Measurements from ENCODE around the gene CEP76.

CEP76 gene, protein sequence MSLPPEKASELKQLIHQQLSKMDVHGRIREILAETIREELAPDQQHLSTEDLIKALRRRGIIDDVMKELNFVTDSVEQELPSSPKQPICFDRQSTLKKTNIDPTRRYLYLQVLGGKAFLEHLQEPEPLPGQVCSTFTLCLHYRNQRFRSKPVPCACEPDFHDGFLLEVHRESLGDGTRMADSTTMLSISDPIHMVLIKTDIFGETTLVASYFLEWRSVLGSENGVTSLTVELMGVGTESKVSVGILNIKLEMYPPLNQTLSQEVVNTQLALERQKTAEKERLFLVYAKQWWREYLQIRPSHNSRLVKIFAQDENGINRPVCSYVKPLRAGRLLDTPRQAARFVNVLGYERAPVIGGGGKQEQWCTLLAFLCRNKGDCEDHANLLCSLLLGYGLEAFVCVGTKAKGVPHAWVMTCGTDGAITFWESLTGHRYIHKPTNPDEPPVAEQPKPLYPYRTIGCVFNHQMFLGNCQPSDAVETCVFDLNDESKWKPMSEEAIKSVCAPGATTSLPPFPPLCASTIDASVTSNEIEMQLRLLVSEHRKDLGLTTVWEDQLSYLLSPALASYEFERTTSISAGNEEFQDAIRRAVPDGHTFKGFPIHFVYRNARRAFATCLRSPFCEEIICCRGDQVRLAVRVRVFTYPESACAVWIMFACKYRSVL

DNA sequence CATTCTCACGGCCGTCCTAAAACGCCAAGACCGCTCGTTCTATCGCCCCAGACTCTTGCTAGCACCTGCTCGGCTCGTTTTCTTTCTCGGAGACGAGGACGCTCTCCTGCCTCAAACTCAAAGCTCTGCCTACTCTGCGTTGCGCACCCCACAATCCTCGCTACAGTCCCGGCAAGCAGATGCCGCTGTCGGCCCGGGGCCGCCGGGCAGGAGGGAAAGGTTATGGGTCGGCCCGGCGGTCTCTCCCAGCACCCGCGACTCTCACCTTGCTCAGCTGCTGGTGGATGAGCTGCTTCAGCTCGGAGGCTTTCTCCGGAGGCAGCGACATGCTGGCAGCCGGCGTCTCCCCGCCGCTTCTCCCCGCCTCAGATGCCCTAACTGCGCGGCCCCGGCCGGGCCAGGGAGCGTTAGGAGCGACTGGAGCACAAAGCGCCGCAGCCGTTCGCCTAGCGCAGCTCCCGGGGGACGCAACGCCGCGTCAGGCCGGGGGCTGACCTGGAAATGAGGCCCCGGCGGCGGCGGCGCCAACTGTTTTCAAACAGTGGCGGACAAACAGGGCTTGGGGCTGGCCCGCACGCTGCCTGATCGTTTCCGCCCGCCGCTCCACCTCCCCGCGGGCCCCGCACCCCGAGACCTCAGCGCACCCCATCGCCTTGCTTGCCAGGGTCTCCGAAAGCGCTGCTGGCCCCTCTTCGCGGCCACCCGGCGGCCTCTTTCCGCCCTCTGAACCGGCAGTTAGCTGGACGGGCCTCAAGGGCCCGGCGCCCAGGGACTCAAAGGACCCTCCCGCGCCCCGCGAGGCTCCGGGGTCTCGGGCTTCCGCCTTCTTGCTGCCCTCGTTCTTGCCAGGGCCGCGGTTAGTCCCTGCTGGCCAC is at the start of gene CEP76, which contains the start of gene PSMG2:
CEP76 (minus strand) TSS at position 503 of the 875 bp plus-strand sequence; CDS start at position 328, 175 bp downstream.
PSMG2 (plus strand) TSS at position 822 of the 875 bp plus-strand sequence. CDS start 66 bp downstream, outside the sequence.
- DNase-seq, result peak; percentile 70

DNA sequence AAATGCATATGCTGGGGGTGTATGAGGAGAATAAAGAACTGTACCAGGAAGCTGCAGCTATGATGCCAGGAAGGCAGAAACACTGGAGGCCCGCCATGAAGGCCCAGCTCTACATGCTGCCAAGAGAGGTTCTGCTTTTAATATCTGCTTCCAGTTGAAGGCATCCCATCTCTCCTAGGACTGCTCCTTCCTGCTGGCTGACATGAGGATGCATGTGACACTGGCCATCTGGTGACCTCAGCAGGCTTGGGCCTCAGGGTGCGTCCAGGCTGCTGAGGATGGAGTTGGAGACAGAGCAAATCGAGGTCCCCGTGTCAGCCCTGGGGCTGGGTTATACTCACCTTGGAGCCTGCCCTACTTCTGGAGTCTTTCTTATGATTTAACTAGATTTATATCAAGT is 49.4 kb upstream of the CEP76 start:
- DNase-seq, result no peak

- DNase-seq, result no peak
Measured at GRCh38 chr18:12751503-12751884, 49.0 kb upstream of the CEP76 start.

DNA sequence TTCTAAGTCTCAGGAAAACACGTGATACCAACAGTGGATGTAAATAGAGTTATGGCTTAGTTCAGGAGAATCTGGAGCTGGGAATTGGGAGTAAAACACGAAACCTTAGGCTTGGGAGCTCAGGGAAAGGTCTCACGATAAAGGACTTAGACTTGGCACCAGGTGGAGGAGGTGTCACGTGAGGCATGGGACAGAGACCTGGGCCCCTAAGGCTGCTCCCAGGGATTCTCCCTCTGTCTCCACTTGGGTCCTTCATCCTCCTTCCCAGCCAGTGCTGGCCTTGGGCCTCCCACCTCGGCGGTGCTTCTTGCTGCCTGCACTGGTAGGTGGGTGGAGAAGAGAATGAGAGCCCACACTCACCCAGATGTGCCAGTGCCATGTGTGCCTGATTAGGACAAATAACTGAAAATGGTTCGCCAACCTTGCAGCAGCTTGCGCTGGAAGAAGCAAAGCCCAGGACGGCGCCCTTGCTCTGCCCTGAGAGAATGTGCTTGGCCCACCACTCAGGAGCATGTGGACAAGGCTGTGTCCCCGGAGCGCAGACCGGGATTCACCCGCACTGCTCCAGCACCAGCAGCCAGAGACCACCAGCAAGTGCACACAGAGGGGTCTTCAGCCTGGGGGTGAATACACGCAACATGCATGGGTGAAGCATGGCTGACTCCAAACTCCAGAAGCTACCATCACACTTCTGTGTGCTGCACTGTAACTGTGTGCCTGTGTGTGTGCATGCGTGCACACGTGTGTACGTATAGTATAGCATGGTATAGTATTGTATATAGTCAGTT is 48.4 kb upstream of the CEP76 start:
- no peak for DNase-seq

GRCh38 chr18:12750076-12750714 is 47.7 kb upstream of the CEP76 start:
- no peak for DNase-seq

- no peak for DNase-seq
Measured at GRCh38 chr18:12749121-12749520, 46.6 kb upstream of the CEP76 start.

GRCh38 chr18:12748671-12749070 is 46.1 kb upstream of the CEP76 start:
- no peak for DNase-seq

- no peak for DNase-seq
Measured at GRCh38 chr18:12747530-12748315, 45.2 kb upstream of the CEP76 start.

DNA sequence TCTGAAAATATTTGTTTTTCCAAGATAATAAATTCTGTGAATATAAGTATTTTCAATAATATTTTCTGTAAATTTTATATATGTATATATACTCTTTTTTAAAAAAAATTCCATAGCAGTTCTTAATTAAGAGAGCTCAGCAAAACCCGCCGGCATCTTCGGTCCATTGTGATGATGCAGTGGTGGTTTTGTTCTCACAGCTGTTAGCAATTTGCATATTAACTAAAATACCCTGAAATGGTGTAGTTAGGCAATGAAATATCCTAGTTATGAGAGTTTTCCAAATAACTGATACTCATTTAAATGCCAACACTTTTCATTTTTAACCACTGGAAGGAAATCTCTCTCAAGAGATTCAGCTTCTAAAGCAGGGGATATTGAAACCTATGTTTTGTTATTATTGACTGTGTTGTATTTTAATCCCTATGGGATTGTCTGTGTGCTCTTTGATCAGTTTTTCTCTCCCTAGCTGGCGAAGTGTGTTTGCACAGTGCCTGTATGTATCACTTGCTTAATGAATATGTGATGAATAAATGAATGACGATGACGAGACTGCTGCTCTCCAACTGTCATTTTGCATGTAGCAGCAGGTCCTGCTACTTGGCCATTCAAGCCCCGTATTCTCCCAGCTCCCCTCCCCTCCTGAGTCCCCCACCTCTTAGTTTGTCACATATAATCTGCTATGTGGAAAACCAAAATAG is 42.7 kb upstream of the CEP76 start:
- no peak for DNase-seq

GRCh38 chr18:12744103-12744502 is 41.6 kb upstream of the CEP76 start:
- no peak for DNase-seq

- no peak for DNase-seq
Measured at GRCh38 chr18:12742453-12742852, 39.9 kb upstream of the CEP76 start.

DNA sequence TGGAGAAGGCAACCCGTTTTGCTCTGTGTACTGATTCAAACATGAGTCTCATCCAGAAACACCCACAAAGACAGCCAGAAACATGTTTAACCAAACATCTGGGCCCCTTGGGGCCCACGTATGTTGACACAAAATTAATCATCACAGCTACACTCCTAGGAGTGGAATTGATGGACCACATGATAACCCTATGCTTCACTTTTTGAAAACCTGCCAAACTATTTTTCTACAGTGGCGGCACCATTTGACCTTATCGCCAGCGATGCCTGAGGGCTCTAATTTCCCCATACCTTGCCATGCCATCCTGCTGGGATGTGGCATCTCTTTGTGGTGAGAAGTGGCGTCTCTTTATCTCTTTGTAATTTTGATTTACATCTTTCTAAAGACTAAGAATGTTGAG is 38.8 kb upstream of the CEP76 start:
- no peak for DNase-seq

GRCh38 chr18:12737243-12737902 is 34.9 kb upstream of the CEP76 start:
- DNase-seq, result no peak

GRCh38 chr18:12726774-12727550 is 24.4 kb upstream of the CEP76 start:
- no peak for DNase-seq

DNA sequence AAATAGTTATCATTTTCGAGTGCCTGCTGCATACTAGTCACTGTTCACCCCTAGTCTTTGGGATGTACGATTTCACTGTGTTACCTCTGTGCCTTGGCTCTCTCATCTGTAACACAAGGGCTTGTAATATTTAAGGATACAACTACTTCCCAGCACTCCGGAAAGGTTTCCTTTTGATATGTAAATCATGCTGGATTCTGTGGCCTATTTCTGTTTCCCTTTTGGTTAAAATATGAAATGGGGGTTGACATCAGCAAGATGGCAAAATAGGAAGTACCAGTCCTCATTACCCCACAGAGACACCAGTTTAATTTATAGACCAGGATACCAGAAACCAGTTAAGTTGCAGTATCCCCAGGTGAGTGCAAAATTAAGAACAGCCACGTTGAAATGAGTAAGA is 23.8 kb upstream of the CEP76 start:
- DNase-seq, result no peak

DNA sequence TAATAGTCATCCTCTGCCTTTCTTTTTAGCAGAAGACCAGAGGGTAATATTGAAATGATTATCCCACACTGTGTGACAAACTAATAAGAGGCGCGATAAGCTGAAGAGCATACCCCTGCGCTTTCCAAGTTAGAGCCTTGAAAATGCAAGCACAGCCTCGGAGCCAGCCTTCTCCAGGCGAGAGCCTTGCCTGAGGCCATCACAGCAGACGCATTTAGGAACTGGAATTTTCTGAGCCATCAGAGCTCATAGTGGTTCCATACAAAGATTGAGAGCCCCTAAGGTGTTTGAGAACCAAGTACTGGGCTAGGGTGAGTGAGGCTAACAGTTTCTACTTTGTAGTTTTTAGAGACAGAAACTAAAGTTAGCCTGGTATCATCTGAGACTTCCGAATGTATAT is 20.2 kb upstream of the CEP76 start:
- no peak for DNase-seq

- DNase-seq, result no peak
Measured at GRCh38 chr18:12721495-12722275, 19.2 kb upstream of the CEP76 start.

- DNase-seq, result no peak
Measured at GRCh38 chr18:12711446-12711845, 8.9 kb upstream of the CEP76 start.

All from activated CD4-positive, alpha-beta T cell treated with anti-CD3 and anti-CD28 coated beads for 1 hour (primary cell).